Renal cortex interstitium (tissue), 11 donors: Measurements from ENCODE around the gene ZNF92. TPM values are rescaled to one million over a fixed set of nuclear protein-coding genes. Genes with fewer than 3 reads are reported as not detected.
"Not testable (repeated sequence)": the region's sequence is repeated elsewhere in the genome, so short reads cannot be mapped to it uniquely, and the experiment has no call there.

Source experiments
- DNase-seq, 11 donors: peaks; one replicate each; pipeline ENCODE4 v3.0.0-alpha.2; 2013; ENCODE audit warnings: low read depth in 9 of 11, low spot score in 4 of 11; ENCODE audit errors: extremely low read depth in 1 of 11
- polyA plus RNA-seq, 3 donors: library from polyadenylated mRNA; unstranded; fragments of 120-200 nt; gene quantifications; one replicate each; pipeline ENCODE4 v1.2.1, GENCODE V29; 2013; ENCODE audit not compliant: insufficient read length in 3 of 3

The ZNF92 gene
- polyA plus RNA-seq, 3 donors, result 21.2 to 25.1 (median 22.4) TPM

DNA sequence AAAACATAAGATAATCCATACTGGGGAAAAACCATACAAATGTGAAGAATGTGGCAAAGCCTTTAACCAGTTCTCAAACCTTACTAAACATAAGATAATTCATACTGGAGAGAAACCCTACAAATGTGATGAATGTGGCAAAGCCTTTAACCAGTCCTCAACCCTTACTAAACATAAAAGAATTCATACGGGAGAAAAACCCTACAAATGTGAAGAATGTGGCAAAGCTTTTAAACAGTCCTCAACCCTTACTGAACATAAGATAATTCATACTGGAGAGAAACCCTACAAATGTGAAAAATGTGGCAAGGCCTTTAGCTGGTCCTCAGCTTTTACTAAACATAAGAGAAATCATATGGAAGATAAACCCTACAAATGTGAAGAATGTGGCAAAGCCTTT is 25.4 kb downstream of the ZNF92 start:
- DNase-seq, result not testable (repeated sequence)

GRCh38 chr7:65404020-65404419 is 30.4 kb downstream of the ZNF92 start:
- no peak for DNase-seq

GRCh38 chr7:65406706-65407105 is 33.1 kb downstream of the ZNF92 start:
- not testable (repeated sequence) for DNase-seq

DNA sequence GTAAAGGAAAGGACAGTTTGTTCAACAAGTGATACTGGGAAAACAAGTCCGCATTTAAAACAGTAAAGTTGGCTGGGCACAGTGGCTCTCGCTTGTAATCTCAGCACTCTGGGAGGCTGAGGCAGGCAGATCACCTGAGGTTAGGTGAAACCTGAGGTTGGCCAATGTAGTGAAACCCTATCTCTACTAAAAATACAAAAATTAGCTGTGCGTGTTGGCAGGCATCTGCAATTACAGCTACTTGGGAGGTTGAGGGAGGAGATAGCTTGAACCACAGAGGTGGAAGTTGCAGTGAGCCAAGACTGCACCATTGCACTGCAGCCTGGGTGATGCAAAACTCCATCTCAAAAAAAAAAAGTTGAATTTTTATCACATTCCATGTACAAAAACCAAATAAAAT is 35.7 kb downstream of the ZNF92 start:
- no peak for DNase-seq

DNA sequence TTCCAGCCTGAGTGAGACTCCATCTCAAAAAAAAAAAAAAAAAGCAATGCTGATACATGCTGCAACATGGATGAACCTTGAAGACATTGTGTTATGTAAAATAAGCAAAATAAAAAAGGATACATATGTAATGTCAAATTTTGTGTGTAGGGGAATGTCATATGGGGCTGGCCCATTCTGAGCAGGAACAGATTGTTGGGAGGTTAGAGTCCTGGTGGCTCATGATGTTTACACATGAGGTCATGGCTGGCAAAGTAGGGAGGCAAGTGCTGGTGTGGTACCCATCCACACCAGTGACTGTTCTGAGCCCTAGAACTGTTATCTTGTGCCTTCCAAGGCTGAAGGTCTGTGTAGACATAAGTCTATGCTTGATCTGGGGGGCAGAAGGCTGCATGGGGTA is 37.6 kb downstream of the ZNF92 start:
- DNase-seq, result no peak

DNA sequence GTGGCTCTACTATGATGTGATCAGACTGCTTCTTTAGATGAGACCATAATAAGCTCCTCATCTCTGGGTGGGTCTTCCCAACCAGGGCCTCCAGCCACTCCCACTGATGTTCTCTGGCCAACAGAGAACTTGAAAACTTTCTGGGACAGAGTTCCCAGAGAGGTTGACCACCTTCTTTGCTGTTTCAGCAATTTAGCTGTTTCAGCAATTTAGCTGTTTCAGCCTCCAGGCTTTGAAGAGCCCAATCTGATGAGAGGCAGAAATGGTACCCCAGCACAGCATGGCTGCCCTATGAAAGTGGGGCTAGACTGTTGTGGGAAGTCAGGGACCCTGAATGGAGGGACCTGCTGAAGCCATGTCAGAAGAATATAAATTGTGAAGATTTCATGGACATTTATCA is 49.0 kb downstream of the ZNF92 start:
- DNase-seq, result no peak

GRCh38 chr7:65423286-65423685 is 49.6 kb downstream of the ZNF92 start:
- not testable (repeated sequence) for DNase-seq

GRCh38 chr7:65429642-65430343 is 56.1 kb downstream of the ZNF92 start:
- no peak for DNase-seq

- no peak for DNase-seq
Measured at GRCh38 chr7:65430344-65431186, 56.9 kb downstream of the ZNF92 start.

DNA sequence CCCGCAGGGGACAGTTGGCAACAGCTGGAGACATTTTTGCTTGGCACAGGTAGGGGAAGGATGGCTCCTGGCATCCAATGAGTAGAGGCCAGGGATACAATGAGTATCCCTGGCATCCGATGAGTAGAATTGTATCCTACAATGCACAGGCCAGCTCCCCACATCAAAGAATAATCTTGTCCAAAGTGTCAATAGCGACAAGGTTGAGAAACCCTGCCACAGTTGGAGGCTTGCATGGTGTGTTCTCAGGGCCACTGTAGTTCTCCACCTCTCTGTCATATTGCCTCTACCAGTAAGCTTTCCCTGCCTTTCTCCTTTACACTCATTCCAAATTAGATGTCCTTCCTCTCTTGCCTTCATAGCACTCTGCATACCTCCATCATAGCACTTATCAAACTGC is 60.7 kb downstream of the ZNF92 start:
- no peak for DNase-seq

GRCh38 chr7:65436163-65436562 is 62.5 kb downstream of the ZNF92 start:
- DNase-seq, result no peak

DNA sequence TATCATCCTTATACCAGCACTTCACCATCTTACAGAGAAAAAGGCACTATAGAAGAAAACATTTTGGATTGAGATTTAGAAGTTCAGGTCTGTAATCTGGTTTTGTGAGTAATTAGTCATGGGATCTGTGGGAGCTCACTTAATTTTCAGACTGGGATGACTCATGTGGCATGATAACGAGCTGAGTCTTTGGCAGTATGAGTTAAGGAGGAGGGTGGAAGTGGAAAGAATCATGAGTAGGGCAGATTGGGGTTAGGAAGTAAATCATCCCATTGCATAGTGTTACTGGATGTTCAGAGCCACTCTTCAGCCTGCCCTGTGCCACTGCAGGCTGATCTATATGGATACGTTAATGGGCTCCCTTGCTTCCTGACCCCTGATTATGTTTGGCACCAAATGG is 64.9 kb downstream of the ZNF92 start:
- DNase-seq, result no peak

GRCh38 chr7:65441010-65441409 is 67.4 kb downstream of the ZNF92 start:
- no peak for DNase-seq

DNA sequence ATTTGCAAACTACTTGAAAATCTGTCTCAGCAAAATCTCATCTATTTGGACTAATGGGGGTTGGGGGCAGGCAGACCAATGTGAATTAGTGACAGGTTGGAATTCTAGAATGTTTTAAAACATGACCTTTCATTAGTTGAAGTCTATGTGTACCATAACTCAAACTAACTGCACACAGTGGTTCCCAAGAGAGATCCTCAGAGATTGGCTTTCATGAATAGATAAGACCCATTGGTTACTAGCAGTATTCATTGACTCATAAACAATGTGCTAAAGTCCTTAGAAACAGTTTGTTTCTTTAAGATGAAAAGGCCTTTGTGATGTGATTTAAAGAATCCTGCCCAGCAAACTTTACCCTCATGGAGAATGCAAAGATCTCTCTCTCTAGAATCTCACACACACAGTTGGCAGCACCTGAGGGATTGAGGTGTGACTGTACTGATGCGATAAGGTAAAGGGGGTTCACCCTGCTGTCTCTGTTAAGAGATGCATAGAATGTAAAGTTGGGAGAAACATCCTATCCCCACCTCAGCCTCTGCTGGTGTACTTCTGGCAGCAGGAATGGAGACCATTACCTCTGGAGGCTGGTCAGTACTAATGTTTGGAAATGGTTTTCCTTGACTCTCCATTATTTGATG is 70.7 kb downstream of the ZNF92 start:
- no peak for DNase-seq

DNA sequence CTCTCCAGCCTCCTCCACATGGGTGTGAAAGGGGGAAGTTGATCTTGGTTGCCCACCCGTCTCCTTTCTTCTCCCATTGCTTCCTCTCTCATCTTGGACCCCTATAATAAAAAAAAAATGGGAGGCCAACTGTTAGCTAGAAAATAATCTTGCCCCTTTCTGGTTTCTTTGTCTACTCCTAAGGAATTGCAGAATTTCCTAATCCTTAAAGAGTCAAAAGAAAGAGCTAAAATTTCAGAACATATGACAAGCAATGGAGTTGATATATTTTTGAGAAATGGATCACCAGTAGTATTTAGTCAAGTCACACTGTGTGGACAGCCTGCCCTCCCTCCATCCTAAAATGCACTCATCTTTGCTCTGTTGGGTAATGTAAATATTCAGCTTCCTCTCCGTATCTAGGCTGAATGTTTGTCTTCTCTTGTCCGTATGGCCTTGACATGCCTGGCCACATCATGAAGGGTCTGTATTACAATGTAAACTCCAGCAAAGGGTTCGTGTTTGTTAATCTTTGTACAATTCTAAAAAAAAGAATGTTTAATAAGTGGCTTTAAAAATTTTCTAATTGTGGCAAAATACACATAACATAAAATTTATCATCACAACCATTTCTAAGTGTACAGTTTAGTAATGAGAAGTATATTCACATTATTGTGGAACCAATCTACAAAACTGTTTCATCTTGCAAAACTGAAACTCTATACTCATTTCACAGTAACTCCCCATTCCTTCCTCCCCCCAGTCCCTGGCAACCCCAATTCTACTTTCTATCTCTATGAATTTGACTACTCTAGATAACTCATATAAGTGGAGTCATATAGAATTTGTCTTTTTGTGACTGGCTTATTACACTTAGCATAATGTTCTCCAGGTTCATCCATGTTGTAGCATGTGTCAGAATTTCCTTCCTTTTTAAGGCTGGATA is 71.5 kb downstream of the ZNF92 start:
- no peak for DNase-seq

DNA sequence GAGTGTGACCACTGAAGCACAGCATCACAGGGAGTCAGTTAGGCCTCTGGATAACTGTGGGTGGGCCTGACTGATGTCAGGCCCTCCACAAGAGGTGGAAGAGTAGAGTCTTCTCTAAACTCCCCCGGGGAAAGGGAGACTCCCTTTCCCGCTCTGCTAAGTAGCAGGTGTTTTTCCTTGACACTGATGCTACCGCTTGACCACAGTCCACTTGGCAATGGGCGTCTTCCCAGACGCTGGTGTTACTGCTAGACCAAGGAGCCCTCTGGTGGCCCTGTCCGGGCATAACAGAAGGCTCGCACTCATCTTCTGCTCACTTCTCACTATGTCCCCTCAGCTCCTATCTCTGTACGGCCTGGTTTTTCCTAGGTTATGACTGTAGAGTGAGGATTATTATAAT is 73.4 kb downstream of the ZNF92 start:
- DNase-seq, result not testable (repeated sequence)

DNA sequence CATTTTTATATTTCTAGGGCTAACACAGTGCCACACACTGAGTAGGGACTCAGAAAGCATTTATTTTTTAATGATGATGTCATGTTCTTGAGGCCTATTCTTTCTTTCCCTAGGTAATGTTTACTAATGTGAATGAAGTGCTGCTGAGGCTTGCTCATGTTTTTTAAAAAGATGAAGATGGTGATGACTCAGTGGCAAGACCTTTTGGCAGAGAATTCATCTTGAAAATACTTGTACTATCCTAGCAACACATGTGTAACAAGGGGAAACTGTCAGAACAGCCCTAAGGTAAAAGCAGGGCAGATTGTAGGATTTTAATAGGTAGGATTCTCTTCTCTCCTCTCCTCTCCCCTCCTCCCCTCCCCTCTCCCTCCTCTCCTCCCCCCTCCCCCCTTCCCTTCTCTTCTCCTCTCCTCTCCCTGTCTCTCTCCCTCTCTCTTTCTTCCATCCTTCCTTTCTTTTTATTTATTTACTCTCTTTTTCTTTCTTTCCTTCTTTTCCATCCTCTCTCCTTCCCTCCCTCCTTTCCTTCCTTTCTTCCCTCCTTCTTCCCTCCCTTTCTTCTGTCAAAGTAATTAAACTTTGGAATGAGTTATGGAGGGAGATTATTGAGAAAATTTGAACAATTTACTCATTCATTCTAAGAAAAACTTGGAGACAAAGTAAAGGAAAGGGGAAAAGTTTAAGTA is 75.3 kb downstream of the ZNF92 start:
- no peak for DNase-seq

DNA sequence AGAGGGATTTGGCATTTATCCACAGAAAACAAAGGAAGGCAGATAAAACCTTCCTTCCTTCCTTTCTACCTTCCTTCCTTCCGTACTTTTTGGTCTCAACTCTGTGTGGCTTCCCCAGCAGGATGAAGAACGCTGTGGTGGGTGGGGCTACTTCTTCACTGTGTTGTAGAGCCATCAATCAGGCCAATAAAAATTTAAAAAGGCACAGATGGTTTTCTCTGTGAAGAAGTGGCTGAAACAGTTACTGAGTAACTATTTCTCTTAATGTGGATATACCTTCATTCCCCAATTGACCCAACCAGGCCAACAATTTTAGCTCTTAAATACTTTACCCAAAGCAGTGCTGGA is 75.8 kb downstream of the ZNF92 start:
- peak in 2 of 11 donors; percentile 35 to 38 for DNase-seq
